ENCODE data around the gene CDCA5. TPM values are rescaled to one million over a fixed set of nuclear protein-coding genes. Genes with fewer than 3 reads are reported as not detected.
A peak's percentile ranks its signal among the peaks of the same experiment; 100 is the strongest.

The CDCA5 gene
- total RNA-seq, 1 donor from 2014 or later = 6.9 TPM

DNA sequence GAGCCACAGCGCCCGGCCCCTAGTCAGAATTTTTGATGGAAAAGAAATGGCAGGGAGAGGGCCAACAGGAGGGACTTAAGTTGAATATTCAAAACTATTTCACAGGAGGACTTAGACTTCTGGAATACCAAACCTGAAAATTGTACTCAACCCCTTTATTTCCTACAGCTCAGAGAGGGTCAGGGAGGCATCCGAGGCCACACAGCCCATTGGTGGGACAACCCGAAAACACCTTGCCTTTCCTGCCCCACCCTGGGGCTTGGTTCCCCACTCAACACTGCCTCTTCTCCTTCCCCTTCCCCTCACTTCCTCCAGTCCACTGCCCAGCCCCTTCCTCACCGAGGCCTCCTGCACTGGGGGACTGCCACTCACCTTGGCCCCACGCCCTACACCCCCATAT lies 26.8 kb downstream of the CDCA5 start:
- no peaks in the 10 kb centered on the region for H3K36me3 ChIP-seq (ENCODE audit: control insufficient read depth, insufficient read depth, low read length)
- peaks cover 6% of the 10 kb centered on the region for H3K27me3 ChIP-seq (ENCODE audit: control insufficient read depth, insufficient read depth, low read length)
- no peak overlapping the region for H3K4me3 ChIP-seq (ENCODE audit: low read depth, low read length)
- no peak for DNase-seq (ENCODE audit: low read depth)
- TF ChIP-seq, protein P1, sequence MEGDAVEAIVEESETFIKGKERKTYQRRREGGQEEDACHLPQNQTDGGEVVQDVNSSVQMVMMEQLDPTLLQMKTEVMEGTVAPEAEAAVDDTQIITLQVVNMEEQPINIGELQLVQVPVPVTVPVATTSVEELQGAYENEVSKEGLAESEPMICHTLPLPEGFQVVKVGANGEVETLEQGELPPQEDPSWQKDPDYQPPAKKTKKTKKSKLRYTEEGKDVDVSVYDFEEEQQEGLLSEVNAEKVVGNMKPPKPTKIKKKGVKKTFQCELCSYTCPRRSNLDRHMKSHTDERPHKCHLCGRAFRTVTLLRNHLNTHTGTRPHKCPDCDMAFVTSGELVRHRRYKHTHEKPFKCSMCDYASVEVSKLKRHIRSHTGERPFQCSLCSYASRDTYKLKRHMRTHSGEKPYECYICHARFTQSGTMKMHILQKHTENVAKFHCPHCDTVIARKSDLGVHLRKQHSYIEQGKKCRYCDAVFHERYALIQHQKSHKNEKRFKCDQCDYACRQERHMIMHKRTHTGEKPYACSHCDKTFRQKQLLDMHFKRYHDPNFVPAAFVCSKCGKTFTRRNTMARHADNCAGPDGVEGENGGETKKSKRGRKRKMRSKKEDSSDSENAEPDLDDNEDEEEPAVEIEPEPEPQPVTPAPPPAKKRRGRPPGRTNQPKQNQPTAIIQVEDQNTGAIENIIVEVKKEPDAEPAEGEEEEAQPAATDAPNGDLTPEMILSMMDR (IDR thresholded peaks at IDR 0.05; ENCODE audit: insufficient read depth, low read length, poor library complexity, severe bottlenecking) = no peak

DNA sequence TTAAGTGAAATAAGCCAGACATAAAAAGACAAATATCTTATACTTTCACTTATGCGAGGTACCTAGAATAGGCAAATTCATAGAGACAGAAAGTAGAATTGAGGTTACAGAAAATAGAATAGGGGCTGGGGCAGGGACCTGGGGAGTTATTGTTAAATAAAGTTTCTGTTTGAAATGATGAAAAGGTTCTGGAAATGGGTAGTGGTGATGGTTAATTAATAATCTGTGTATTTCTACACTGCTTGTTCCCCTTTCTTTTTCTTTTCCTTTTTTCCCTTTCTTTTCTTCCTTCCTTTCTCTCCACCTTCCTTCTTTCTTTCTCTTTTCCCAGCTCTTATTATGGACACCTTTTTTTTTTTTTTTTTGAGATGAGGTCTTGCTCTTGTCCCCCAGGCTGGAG lies 28.3 kb downstream of the CDCA5 start:
- peaks cover 6% of the 10 kb centered on the region for H3K27me3 ChIP-seq (ENCODE audit: control insufficient read depth, insufficient read depth, low read length)
- no peak for DNase-seq (ENCODE audit: low read depth)
- H3K36me3 ChIP-seq (ENCODE audit: control insufficient read depth, insufficient read depth, low read length) = no peaks in the 10 kb centered on the region
- H3K4me3 ChIP-seq (ENCODE audit: low read depth, low read length) = no peak overlapping the region
- TF ChIP-seq, protein P1 (IDR thresholded peaks at IDR 0.05; ENCODE audit: insufficient read depth, low read length, poor library complexity, severe bottlenecking) = no peak

DNA sequence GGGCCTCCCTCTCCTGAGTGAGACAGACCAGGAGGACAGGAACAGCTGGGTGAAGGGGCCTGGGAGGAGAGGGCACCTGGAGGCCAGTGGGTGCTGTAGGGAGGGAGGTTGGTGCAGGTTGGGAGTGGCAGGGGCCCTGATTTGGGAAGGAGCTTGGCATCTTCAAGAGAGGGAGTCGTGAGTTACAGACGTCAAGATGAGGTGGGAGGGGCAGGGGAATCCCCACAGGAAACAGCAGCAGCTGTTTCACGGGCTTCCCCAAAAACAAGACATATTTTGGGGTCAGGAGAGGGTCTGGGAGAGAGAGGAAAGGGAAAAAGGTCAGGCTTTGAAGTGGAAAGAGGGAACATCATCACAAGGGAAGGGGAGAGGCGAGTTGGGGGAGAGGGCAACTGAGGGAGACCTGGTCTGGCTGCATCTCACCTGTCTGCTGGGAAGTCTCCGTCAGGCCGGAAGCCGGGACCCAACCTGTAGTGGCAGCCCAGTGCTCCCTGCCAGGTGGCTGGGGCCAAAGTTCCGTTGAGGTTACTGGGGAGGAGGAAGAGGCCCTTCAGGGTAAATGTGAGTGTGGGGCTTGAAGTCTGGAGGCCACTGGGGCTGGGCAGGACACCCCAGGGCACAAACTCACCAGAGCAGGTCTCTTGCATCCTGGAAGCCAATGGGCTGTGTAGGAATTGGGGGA lies 29.9 kb downstream of the CDCA5 start:
- no peak for DNase-seq (ENCODE audit: low read depth)
- TF ChIP-seq, protein P1 (IDR thresholded peaks at IDR 0.05; ENCODE audit: insufficient read depth, low read length, poor library complexity, severe bottlenecking) = no peak
- Histone ChIP-seq H3K36me3 (ENCODE audit: control insufficient read depth, insufficient read depth, low read length) (no peaks in the 10 kb centered on the region), H3K27me3 (ENCODE audit: control insufficient read depth, insufficient read depth, low read length) (peaks cover 6% of the 10 kb centered on the region), H3K4me3 (ENCODE audit: low read depth, low read length) (no peak overlapping the region)

DNA sequence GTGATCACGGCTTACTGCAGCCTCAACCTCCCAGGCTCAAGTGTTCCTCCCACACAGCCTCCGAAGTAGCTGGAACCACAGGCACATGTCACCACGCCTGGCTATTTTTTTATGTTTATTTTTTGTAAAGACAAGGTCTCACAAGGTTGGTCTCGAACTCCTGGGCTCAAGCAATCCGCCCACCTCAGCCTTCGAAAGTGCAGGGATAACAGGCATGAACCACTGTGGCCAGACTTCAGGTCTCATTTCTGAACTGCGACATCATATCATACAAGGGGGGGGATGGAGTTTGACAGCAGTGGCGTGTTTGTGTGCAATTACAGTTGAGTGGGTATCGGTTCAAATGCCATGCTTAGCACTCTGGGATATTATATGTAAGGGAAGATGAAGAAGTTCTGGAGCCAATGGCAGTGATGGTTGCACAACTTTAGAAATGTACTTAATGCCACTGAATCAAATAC lies 32.4 kb downstream of the CDCA5 start:
- Histone ChIP-seq H3K36me3 (ENCODE audit: control insufficient read depth, insufficient read depth, low read length) (no peaks in the 10 kb centered on the region), H3K27me3 (ENCODE audit: control insufficient read depth, insufficient read depth, low read length) (peaks cover 8% of the 10 kb centered on the region), H3K4me3 (ENCODE audit: low read depth, low read length) (no peak overlapping the region)
- DNase-seq (ENCODE audit: low read depth) = no peak
- TF ChIP-seq, protein P1 (IDR thresholded peaks at IDR 0.05; ENCODE audit: insufficient read depth, low read length, poor library complexity, severe bottlenecking) = no peak

DNA sequence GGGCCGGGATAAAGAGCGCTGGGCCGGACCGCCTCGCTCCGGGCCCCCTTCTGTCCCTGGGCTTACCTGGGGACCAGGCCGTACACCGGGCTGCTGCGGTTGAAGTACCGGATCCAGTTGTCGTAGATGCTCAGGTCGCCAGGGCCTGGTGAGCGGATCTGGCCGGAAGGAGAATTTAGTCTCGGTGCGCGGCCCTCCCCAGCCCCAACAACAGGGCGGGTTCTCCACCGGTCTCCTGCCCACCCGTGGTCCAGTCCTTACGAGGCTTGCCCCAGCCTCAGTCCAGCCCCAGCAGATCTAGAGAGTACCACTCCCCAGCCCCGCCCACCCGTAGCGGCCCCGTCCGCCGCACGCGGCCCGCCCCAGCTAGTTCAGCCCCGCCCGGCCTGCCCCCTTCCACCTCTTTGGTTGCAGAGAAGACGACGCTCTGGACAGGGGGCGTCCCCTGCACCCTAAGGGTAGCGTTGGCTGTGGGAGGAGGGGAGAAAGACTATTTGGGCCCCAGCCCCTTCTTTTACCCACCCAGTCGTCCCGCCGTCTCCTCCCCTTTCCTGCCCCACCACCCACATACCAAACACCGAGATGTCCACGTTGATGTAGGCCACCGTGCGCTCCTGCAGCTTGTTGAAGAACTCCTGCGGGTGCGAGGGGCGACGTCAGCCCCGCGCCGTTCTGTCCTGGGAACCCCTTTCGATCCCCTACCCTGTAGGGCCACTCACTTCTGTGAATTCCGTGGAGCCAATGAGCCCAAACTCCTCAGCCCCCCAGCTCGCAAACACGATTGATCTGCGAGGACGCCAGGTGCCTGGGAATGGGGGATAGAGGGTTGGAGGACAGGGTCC lies 36.0 kb downstream of the CDCA5 start:
- TF ChIP-seq, protein P1 (IDR thresholded peaks at IDR 0.05; ENCODE audit: insufficient read depth, low read length, poor library complexity, severe bottlenecking) = no peak
- no peak for DNase-seq (ENCODE audit: low read depth)

More for the DNA sequence above, 36.0 kb downstream of the CDCA5 start:
- peaks cover 3% of the 10 kb centered on the region for H3K36me3 ChIP-seq (ENCODE audit: control insufficient read depth, insufficient read depth, low read length)
- H3K27me3 ChIP-seq (ENCODE audit: control insufficient read depth, insufficient read depth, low read length) = peaks cover 3% of the 10 kb centered on the region
- peak overlapping the region; percentile 32 for H3K4me3 ChIP-seq (ENCODE audit: low read depth, low read length)
